ENCODE data around the gene SLC1A5. TPM values are rescaled to one million over a fixed set of nuclear protein-coding genes. Genes with fewer than 3 reads are reported as not detected.
"Not testable (repeated sequence)": the region's sequence is repeated elsewhere in the genome, so short reads cannot be mapped to it uniquely, and the experiment has no call there.

The SLC1A5 gene
- total RNA-seq, 4 donors from 2014 or later: 13.8 to 78.0 (median 32.4) TPM

GRCh38 chr19:46782355-46783019 lies 5.9 kb downstream of the SLC1A5 start:
- intact Hi-C loops (cut with DNase I; ENCODE audit: low total_unique reads): loop anchor here (10.0 kb wide), 1 partner anchor 62 kb away; no protein-coding TSS in a partner anchor
- Histone ChIP-seq H3K9me3 (no peaks in the 10 kb centered on the region), H3K27ac (no peak overlapping the region), H3K4me1 (peaks cover 0 to 18% of the 10 kb centered on the region in 2 donors), H3K36me3 (no peaks in the 10 kb centered on the region), H3K4me3 (no peak overlapping the region), H3K27me3 (no peaks in the 10 kb centered on the region)
- no peak for TF ChIP-seq POLR2A (IDR thresholded peaks at IDR 0.05)
- TF ChIP-seq, protein P1, sequence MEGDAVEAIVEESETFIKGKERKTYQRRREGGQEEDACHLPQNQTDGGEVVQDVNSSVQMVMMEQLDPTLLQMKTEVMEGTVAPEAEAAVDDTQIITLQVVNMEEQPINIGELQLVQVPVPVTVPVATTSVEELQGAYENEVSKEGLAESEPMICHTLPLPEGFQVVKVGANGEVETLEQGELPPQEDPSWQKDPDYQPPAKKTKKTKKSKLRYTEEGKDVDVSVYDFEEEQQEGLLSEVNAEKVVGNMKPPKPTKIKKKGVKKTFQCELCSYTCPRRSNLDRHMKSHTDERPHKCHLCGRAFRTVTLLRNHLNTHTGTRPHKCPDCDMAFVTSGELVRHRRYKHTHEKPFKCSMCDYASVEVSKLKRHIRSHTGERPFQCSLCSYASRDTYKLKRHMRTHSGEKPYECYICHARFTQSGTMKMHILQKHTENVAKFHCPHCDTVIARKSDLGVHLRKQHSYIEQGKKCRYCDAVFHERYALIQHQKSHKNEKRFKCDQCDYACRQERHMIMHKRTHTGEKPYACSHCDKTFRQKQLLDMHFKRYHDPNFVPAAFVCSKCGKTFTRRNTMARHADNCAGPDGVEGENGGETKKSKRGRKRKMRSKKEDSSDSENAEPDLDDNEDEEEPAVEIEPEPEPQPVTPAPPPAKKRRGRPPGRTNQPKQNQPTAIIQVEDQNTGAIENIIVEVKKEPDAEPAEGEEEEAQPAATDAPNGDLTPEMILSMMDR (IDR thresholded peaks at IDR 0.05): no peak
- no peak for DNase-seq

DNA sequence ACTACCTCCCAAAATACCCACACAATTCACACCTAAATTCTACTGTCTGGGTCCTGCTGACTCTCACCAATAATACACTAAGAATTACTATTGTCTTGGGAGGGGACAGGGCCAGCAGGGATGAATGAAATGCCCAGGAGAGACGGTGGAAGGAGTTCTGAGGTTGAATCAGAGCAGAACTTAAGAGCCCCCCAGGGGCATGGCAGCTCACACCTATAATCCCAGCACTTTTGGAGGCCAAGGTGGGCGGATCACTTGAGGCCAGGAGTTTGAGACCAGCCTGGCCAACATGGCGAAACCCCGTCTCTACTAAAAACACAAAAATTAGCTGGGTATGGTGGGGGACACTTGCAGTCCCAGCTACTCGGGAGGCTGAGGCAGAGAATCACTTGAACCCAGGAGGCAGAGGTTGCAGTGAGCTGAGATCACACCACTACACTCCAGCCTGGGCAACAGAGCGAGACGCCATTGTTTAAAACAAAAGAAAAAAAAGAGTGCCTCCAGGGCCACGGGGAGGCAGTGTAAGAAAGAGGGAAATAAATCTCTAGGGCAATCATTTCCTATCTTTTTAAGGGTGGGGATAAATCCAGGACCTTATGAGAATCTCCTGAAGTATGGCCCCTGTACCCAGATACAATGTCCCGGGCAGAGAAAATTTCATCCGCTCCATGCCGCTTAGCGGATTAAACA lies 10.3 kb downstream of the SLC1A5 start:
- H3K9me3 ChIP-seq; H3K4me3 ChIP-seq; H3K36me3 ChIP-seq; H3K27me3 ChIP-seq; H3K4me1 ChIP-seq; DNase-seq; intact Hi-C loops (cut with DNase I; ENCODE audit: low total_unique reads); H3K27ac ChIP-seq: not testable (repeated sequence)

- DNase-seq: no peak
- no peak overlapping the region for H3K4me3 ChIP-seq
- H3K9me3 ChIP-seq: no peaks in the 10 kb centered on the region
- H3K4me1 ChIP-seq: no peaks in the 10 kb centered on the region
- H3K36me3 ChIP-seq: no peaks in the 10 kb centered on the region
- intact Hi-C loops (cut with DNase I; ENCODE audit: low total_unique reads): no loop called here
- no peaks in the 10 kb centered on the region for H3K27me3 ChIP-seq
- TF ChIP-seq, protein P1 (IDR thresholded peaks at IDR 0.05): no peak
- no peak for TF ChIP-seq POLR2A (IDR thresholded peaks at IDR 0.05)
- H3K27ac ChIP-seq: no peak overlapping the region
These were observed 11.2 kb downstream of the SLC1A5 start for GRCh38 chr19:46776927-46777911.

DNA sequence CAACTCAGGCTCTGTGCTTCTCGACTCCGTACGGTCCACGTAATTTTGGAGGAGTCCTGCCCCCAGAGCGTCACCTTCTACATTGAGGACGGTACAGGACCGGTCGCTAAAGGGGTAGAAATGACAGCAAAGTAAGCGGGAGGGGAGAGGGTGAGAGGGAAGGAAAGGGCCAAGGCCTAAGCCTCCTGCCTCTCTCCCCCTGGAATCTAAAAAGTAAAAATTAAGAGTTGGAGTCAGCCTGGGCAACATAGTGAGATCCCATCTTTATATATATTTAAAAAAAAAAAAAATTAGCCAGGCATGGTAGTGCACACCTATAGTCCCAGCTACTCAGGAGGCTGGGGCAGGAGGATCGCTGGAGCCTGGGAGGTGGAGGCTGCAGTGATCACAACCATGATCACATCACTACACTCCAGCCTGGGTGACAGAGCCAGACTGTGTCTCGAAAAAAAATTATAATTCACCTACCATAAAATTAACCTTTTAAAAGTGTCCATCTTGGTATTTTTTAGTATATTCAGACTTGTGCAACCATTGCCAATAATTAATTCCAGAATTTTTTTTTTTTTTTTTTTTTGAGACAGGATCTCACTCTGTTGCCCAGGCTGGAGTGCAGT lies 12.6 kb downstream of the SLC1A5 start:
- no peak for TF ChIP-seq POLR2A (IDR thresholded peaks at IDR 0.05)
- TF ChIP-seq, protein P1 (IDR thresholded peaks at IDR 0.05): no peak
- no peaks in the 10 kb centered on the region for H3K27me3 ChIP-seq
- H3K36me3 ChIP-seq: no peaks in the 10 kb centered on the region
- no peaks in the 10 kb centered on the region for H3K4me1 ChIP-seq
- intact Hi-C loops (cut with DNase I; ENCODE audit: low total_unique reads): no loop called here
- H3K4me3 ChIP-seq: no peak overlapping the region
- H3K27ac ChIP-seq: no peak overlapping the region
- DNase-seq: no peak
- no peaks in the 10 kb centered on the region for H3K9me3 ChIP-seq

DNA sequence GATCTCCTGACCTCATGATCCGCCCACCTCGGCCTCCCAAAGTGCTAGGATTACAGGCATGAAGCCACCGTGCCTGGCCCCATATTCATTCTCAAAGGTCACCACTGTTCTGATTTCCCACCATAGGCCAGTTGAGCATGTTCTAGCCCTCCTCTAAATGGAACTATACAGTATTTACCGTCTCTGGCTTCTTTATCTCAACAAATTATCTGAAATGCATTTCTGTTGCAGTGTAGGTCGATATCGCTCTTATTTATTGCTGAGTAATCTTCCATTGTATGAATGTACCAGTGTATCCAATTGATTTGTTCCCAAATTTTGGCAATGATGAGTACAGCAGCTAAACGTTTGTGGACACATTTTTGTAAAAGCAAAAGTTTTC lies 15.4 kb downstream of the SLC1A5 start:
- no peaks in the 10 kb centered on the region for H3K36me3 ChIP-seq
- no peaks in the 10 kb centered on the region for H3K27me3 ChIP-seq
- H3K4me1 ChIP-seq: no peaks in the 10 kb centered on the region
- H3K4me3 ChIP-seq: no peak overlapping the region
- H3K27ac ChIP-seq: no peak overlapping the region
- no peak for TF ChIP-seq POLR2A (IDR thresholded peaks at IDR 0.05)
- TF ChIP-seq, protein P1 (IDR thresholded peaks at IDR 0.05): no peak
- intact Hi-C loops (cut with DNase I; ENCODE audit: low total_unique reads): no loop called here
- H3K9me3 ChIP-seq: no peaks in the 10 kb centered on the region
- no peak for DNase-seq

Measured in uterus (tissue), 4 donors.